C4-2B (cell line): ENCODE results near the gene KAT6B.

Source experiments
- CTCF ChIP-seq: fragments of 450-650 bp; conservative IDR thresholded peaks from 2 replicates; pipeline ENCODE4 v1.5.1; 2017; ENCODE audit warnings: mild to moderate bottlenecking
- ZFX ChIP-seq: fragments of 450-650 bp; IDR thresholded peaks from 2 replicates; pipeline ENCODE4 v1.6.1; 2017

GRCh38 chr10:74910976-74911350 lies 84.6 kb downstream of the KAT6B start:
- no peak for TF ChIP-seq CTCF
- no peak for TF ChIP-seq ZFX
